HepG2 (cell line): ENCODE measurements around the gene ITGB7. TPM values are rescaled to one million over a fixed set of nuclear protein-coding genes. Genes with fewer than 3 reads are reported as not detected.

Experiments used
- ELF3 ChIP-seq: IDR thresholded peaks from 2 replicates; pipeline ENCODE4 v1.6.1; 2016; ENCODE audit warnings: missing genetic modification reagents, missing compliant biosample characterization
- ETV5 ChIP-seq: IDR thresholded peaks from 2 replicates; pipeline ENCODE4 v1.6.1; 2018; ENCODE audit warnings: missing biosample characterization, missing genetic modification reagents, inconsistent platforms, borderline replicate concordance
- FOXP1 ChIP-seq, 2 experiments: fragments of 450-650 bp in 1 of 2; IDR thresholded peaks; 2 replicates each; pipeline ENCODE4 v1.6.1; 2017 to 2018; ENCODE audit warnings: antibody characterized with exemption in 1 of 2
- JUND ChIP-seq: sonication (generic); formaldehyde crosslinking; IDR thresholded peaks from 2 replicates; pipeline ENCODE4 v1.8.0; 2022; ENCODE audit warnings: mild to moderate bottlenecking, missing genetic modification reagents
- MTF1 ChIP-seq: sonication (generic); formaldehyde crosslinking; IDR thresholded peaks from 2 replicates; pipeline ENCODE4 v1.5.0; 2020; ENCODE audit warnings: missing genetic modification reagents
- NR3C1 ChIP-seq: sonication (generic); formaldehyde crosslinking; IDR thresholded peaks from 2 replicates; pipeline ENCODE4 v1.4.0; 2020; ENCODE audit warnings: missing genetic modification reagents
- RARA ChIP-seq: IDR thresholded peaks from 2 replicates; pipeline ENCODE4 v1.6.1; 2016; ENCODE audit warnings: missing genetic modification reagents, missing compliant biosample characterization
- RBM39 ChIP-seq: fragments of 200-400 bp; formaldehyde crosslinking; IDR thresholded peaks from one replicate; pipeline ENCODE4 v1.6.1; 2018; ENCODE audit warnings: antibody characterized with exemption, mild to moderate bottlenecking, low read depth, low read length; ENCODE audit not compliant: poor library complexity, severe bottlenecking
- SALL2 ChIP-seq: sonication (generic); formaldehyde crosslinking; IDR thresholded peaks from 2 replicates; pipeline ENCODE4 v1.8.1; 2023; ENCODE audit warnings: mild to moderate bottlenecking, missing genetic modification reagents, inconsistent platforms
- YEATS4 ChIP-seq: sonication (generic); formaldehyde crosslinking; IDR thresholded peaks from 2 replicates; pipeline ENCODE4 v1.4.0; 2020; ENCODE audit warnings: missing genetic modification reagents, borderline replicate concordance
- ZBTB20 ChIP-seq: sonication (generic); formaldehyde crosslinking; IDR thresholded peaks from 2 replicates; pipeline ENCODE4 v1.8.1; 2023; ENCODE audit warnings: missing genetic modification reagents, low read depth, mild to moderate bottlenecking, borderline replicate concordance
- ZBTB38 ChIP-seq: sonication (generic); formaldehyde crosslinking; IDR thresholded peaks from 2 replicates; pipeline ENCODE4 v1.5.1; 2020; ENCODE audit warnings: mild to moderate bottlenecking, missing genetic modification reagents
- ZFYVE20 ChIP-seq: sonication (generic); formaldehyde crosslinking; IDR thresholded peaks from 2 replicates; pipeline ENCODE4 v1.8.0; 2023; ENCODE audit warnings: low read depth, mild to moderate bottlenecking, moderate library complexity, missing genetic modification reagents, borderline replicate concordance
- ZNF3 ChIP-seq: IDR thresholded peaks from 2 replicates; pipeline ENCODE4 v1.7.0; 2017; ENCODE audit warnings: inconsistent platforms
- ZNF501 ChIP-seq: sonication (generic); formaldehyde crosslinking; IDR thresholded peaks from 2 replicates; pipeline ENCODE4 v1.5.1; 2020; ENCODE audit warnings: mild to moderate bottlenecking, moderate library complexity, missing genetic modification reagents
- ZSCAN9 ChIP-seq: IDR thresholded peaks from 2 replicates; pipeline ENCODE4 v1.6.1; 2016; ENCODE audit warnings: borderline replicate concordance
- polyA plus RNA-seq, 8 experiments: library from polyadenylated mRNA; depleted of rRNA in 3 of 8; stranded (reverse) in 7 of 8; unstranded in 1 of 8; fragments of >200 nt; fragmentation: Illumina TruSeq in 4 of 8; extraction: Trizol in 4 of 8; gene quantifications; 2 replicates each; pipeline versions ENCODE4 v1.2.1 to v1.2.3, GENCODE V29; 2011 to 2016; ENCODE audit warnings: low read depth in 4 of 8, missing spikeins in 1 of 8, mixed read lengths in 1 of 8; ENCODE audit not compliant: insufficient read depth in 1 of 8
- total RNA-seq, 5 experiments: library from RNA; depleted of rRNA; stranded (reverse); fragments of >200 nt; fragmentation: Illumina TruSeq; extraction: Trizol; gene quantifications; 2 replicates each; pipeline ENCODE4 v1.2.3, GENCODE V29; 2016; ENCODE audit warnings: low read depth in 1 of 5
- TF ChIP-seq, protein P1 (sequence below): sonication (generic); formaldehyde crosslinking; IDR thresholded peaks from 2 replicates; pipeline ENCODE4 v1.5.0; 2020; ENCODE audit warnings: mild to moderate bottlenecking, missing genetic modification reagents
- TF ChIP-seq, protein P2 (sequence below): sonication (generic); formaldehyde crosslinking; IDR thresholded peaks from 2 replicates; pipeline ENCODE4 v1.5.1; 2020; ENCODE audit warnings: mild to moderate bottlenecking, missing genetic modification reagents, borderline replicate concordance
- TF ChIP-seq, protein P3 (sequence below): sonication (generic); formaldehyde crosslinking; IDR thresholded peaks from 2 replicates; pipeline ENCODE4 v1.5.1; 2020; ENCODE audit warnings: missing genetic modification reagents, mild to moderate bottlenecking, borderline replicate concordance

ITGB7 gene
- total and polyA plus RNA-seq, 2 of the 13 experiments (the other 11 are each of a cell fraction or from before 2014, with no cell fraction given): 0.16 to 0.18 TPM

DNA sequence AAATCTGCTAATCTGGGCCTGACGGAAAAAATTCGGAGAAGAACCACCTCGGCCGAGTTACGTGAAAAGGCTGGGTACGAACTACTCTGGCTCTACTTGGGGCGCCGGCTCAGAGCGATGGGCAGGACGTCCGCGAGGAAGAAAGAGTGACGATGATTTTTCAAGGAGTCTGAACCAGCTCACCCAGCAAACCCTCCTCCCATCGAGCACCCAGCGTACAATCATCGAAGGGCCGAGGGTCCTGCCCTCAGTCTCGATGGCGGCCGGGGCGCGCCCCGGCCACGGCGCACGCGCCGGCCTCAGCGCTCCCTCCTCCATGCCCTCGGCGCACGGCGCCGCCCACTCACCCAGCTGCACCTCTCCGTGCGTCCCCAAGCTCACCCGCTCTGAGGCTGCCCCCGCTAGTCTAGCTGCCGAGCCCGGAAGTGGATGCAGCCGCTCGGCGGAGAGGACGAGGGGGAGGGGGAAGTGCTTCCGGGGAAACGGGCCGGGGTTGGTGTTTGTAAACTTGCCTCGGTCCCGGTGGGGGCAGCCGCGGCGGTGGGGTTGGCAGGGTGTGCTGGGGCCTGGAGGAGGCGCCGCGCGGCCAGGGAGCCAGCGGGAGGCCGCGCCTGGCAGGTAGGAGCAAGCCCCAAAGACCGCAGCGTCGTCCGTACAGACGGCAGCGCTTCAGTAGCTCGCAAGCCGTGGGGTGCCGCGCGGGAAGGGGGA is 26.7 kb downstream of the ITGB7 start, which contains the start of the genes CSAD and ZNF740 (continued):
- TF ChIP-seq, protein P1, sequence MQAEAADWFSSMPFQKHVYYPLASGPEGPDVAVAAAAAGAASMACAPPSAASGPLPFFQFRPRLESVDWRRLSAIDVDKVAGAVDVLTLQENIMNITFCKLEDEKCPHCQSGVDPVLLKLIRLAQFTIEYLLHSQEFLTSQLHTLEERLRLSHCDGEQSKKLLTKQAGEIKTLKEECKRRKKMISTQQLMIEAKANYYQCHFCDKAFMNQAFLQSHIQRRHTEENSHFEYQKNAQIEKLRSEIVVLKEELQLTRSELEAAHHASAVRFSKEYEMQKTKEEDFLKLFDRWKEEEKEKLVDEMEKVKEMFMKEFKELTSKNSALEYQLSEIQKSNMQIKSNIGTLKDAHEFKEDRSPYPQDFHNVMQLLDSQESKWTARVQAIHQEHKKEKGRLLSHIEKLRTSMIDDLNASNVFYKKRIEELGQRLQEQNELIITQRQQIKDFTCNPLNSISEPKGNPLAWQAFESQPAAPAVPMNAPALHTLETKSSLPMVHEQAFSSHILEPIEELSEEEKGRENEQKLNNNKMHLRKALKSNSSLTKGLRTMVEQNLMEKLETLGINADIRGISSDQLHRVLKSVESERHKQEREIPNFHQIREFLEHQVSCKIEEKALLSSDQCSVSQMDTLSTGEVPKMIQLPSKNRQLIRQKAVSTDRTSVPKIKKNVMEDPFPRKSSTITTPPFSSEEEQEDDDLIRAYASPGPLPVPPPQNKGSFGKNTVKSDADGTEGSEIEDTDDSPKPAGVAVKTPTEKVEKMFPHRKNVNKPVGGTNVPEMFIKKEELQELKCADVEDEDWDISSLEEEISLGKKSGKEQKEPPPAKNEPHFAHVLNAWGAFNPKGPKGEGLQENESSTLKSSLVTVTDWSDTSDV: peak; percentile 41; the same call in 1 of the 2 replicates
- TF ChIP-seq NR3C1: no peak
- TF ChIP-seq JUND: 0 out of 2 replicates have a peak, but pooled peaks have one; percentile 15
- TF ChIP-seq ZFYVE20 (CRISPR knock-in tag): no peak
- TF ChIP-seq ZBTB20 (CRISPR knock-in tag): no peak
- no peak; the same call in 1 of the 2 replicates for TF ChIP-seq ELF3
- TF ChIP-seq RBM39: no peak
- TF ChIP-seq ZNF3 (CRISPR knock-in tag): no peak
- TF ChIP-seq, protein P2, sequence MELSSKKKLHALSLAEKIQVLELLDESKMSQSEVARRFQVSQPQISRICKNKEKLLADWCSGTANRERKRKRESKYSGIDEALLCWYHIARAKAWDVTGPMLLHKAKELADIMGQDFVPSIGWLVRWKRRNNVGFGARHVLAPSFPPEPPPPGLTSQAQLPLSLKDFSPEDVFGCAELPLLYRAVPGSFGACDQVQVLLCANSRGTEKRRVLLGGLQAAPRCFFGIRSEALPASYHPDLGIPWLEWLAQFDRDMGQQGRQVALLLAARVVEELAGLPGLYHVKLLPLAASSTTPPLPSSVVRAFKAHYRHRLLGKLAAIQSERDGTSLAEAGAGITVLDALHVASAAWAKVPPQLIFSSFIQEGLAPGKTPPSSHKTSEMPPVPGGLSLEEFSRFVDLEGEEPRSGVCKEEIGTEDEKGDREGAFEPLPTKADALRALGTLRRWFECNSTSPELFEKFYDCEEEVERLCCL: no peak
- no peak for TF ChIP-seq MTF1 (CRISPR knock-in tag)
- 0 out of 2 replicates have a peak, but pooled peaks have one; percentile 23 for TF ChIP-seq ZBTB38 (CRISPR knock-in tag)
- TF ChIP-seq FOXP1 (IDR thresholded peaks at IDR 0.05): no peak
- peak; percentile 66; the same call in 1 of the 2 replicates for TF ChIP-seq FOXP1 (CRISPR knock-in tag; IDR thresholded peaks at IDR 0.05)
- peak; percentile 65; the same call in 1 of the 2 replicates for TF ChIP-seq RARA (CRISPR knock-in tag)
- no peak; the same call in 1 of the 2 replicates for TF ChIP-seq SALL2 (CRISPR knock-in tag)
- TF ChIP-seq ZSCAN9 (CRISPR knock-in tag): no peak; the same call in 1 of the 2 replicates
- peak; percentile 90 for TF ChIP-seq ETV5 (CRISPR knock-in tag)
- TF ChIP-seq YEATS4 (CRISPR knock-in tag): peak; percentile 87
- TF ChIP-seq, protein P3, sequence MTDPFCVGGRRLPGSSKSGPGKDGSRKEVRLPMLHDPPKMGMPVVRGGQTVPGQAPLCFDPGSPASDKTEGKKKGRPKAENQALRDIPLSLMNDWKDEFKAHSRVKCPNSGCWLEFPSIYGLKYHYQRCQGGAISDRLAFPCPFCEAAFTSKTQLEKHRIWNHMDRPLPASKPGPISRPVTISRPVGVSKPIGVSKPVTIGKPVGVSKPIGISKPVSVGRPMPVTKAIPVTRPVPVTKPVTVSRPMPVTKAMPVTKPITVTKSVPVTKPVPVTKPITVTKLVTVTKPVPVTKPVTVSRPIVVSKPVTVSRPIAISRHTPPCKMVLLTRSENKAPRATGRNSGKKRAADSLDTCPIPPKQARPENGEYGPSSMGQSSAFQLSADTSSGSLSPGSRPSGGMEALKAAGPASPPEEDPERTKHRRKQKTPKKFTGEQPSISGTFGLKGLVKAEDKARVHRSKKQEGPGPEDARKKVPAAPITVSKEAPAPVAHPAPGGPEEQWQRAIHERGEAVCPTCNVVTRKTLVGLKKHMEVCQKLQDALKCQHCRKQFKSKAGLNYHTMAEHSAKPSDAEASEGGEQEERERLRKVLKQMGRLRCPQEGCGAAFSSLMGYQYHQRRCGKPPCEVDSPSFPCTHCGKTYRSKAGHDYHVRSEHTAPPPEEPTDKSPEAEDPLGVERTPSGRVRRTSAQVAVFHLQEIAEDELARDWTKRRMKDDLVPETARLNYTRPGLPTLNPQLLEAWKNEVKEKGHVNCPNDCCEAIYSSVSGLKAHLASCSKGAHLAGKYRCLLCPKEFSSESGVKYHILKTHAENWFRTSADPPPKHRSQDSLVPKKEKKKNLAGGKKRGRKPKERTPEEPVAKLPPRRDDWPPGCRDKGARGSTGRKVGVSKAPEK (CRISPR knock-in tag): no peak
- peak; percentile 79 for TF ChIP-seq ZNF501
